GM12865 (cell line): Measurements from ENCODE around the gene CRYZL1.

Source experiments
- DNase-seq: peaks from one replicate; pipeline ENCODE4 v3.0.0; 2010; ENCODE audit warnings: low read depth
- H3K4me3 ChIP-seq: 2 replicates; pipeline ENCODE4 v1.5.1; 2011; ENCODE audit warnings: mild to moderate bottlenecking, low read depth, low read length, control low read depth
- CTCF ChIP-seq: IDR thresholded peaks from 2 replicates; pipeline ENCODE4 v1.5.1; 2011; ENCODE audit warnings: low read length, control low read depth, low read depth, inconsistent platforms; ENCODE audit not compliant: insufficient read depth; ENCODE audit errors: missing control alignments

Gene CRYZL1

DNA sequence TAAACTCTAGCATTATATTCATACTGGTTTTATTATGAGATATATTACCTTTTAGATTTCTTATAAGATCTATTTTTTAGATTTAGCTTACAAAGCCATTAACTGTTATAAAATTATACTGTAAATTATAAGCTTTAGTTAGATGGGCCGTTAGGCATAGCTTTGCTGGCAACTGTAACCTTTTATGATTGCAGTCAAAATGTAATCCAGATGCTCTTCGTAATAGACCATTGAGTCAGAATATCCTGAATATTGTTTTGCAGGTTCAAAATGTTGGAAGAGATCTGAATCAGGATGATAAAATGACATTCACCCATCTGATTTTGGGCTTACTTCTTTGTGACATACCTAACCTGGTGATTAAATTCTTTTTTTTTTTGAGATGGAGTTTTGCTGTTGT lies 21.7 kb upstream of the CRYZL1 start:
- H3K4me3 ChIP-seq, result no peak overlapping the region

DNA sequence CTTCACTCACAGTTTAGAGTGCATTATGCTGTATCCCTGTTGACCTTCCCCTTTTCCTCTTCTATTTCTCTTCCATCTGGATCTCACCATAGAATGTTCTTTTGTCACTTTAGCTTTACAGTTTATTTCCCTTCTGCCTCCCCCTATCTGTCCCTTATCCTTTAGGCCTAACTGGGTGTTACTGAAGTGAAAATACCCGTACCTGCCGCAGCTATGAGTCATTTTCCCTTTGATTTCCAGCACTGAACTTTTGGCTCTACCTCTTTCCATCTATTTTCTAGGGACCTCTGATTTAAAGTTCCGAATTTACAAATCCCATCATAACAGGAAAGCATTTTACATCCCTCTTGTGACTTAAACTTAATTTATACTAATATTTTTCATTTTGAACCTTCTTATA lies 20.5 kb upstream of the CRYZL1 start:
- TF ChIP-seq CTCF, result no peak
- DNase-seq, result no peak
- no peak overlapping the region for H3K4me3 ChIP-seq

More for the DNA sequence above, 21.7 kb upstream of the CRYZL1 start:
- no peak for TF ChIP-seq CTCF
- DNase-seq, result no peak

GRCh38 chr21:33661146-33661545 lies 19.6 kb upstream of the CRYZL1 start:
- H3K4me3 ChIP-seq, result no peak overlapping the region
- no peak for TF ChIP-seq CTCF
- DNase-seq, result no peak

- no peak for DNase-seq
- H3K4me3 ChIP-seq, result no peak overlapping the region
- no peak for TF ChIP-seq CTCF
Observed at GRCh38 chr21:33660406-33660805, 18.9 kb upstream of the CRYZL1 start.

DNA sequence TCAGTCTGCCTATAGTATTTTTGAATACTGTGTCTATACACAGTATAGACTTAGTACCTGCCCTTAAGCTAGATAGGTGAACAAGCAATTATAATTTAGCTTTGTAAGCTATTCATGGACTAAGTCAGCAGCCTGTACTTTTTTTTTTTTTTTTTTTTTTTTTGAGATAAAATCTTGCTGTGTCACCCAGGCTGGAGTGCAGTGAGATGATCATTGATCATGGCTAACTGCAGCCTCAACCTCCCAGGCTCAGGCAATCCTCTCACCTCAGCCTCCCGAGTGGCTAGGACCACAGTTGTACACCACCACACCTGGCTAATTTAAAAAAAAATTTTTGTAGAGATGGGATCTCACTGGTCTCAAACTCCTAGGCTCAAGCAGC lies 18.0 kb upstream of the CRYZL1 start:
- TF ChIP-seq CTCF, result no peak
- no peak overlapping the region for H3K4me3 ChIP-seq
- no peak for DNase-seq

- DNase-seq, result no peak
- no peak for TF ChIP-seq CTCF
- no peak overlapping the region for H3K4me3 ChIP-seq
Observed at GRCh38 chr21:33658919-33659567, 17.5 kb upstream of the CRYZL1 start.
